ENCODE results near the gene CLEC4A.

DNA sequence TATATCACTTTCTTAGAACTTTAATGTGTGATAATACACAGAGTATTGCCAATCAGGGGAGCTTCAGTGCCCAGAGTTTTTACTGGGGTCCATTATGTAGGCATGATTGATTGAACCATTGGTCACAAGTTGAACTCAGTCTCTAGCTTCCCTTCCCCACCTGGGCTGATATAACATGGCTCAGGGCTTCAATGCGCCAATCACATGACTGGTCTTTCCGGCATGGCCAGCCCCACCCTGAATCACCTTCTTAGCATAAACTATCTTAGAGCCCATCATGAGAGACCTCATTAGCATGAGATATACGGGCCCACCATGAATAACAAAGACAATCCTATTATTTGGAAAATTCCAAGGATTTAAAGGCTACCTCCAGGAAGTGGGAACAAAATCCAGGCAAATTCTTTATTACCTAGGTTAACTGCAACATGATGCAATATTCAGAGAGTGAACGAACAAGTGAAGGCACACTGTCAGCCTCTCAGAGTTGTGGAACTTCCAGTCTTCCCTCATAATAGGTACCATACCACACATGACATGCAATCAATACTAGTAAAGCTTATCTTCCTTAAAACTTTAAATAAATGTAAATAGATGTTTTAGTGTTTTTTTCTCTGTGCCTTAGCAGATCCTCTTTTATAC, 3.2 kb upstream of the CLEC4A start:
- TF ChIP-seq CTCF (IDR thresholded peaks at IDR 0.05 in 8 of 11, conservative IDR thresholded peaks at IDR 0.05 in 3 of 11) (no peak), POLR2A (IDR thresholded peaks at IDR 0.05) (no peak)

All from spleen (tissue), 7 donors.